ENCODE measurements around the gene TOMM40L. TPM values are rescaled to one million over a fixed set of nuclear protein-coding genes. Genes with fewer than 3 reads are reported as not detected.

TOMM40L gene
- total RNA-seq, 1 donor from 2014 or later, result 25.3 TPM

GRCh38 chr1:161200421-161200991 lies 25.4 kb upstream of the TOMM40L start:
- Mint-ChIP-seq H3K4me1 (ENCODE audit: low read depth) (peaks cover 67% of the 10 kb centered on the region), H3K36me3 (ENCODE audit: low read depth) (peaks cover 16% of the 10 kb centered on the region), H3K9me3 (no peaks in the 10 kb centered on the region), H3K4me3 (no peak overlapping the region), H3K27ac (peak overlapping the region; percentile 97), H3K27me3 (ENCODE audit: insufficient read depth) (no peaks in the 10 kb centered on the region)
- no peak for DNase-seq (ENCODE audit: low spot score)
- intact Hi-C loops (cut with micrococcal nuclease), result no loop called here

GRCh38 chr1:161200992-161201835 lies 24.6 kb upstream of the TOMM40L start:
- Mint-ChIP-seq H3K9me3 (no peaks in the 10 kb centered on the region), H3K27ac (peak overlapping the region; percentile 97), H3K36me3 (ENCODE audit: low read depth) (peaks cover 23% of the 10 kb centered on the region), H3K4me3 (peak overlapping the region; percentile 96), H3K4me1 (ENCODE audit: low read depth) (peaks cover 69% of the 10 kb centered on the region), H3K27me3 (ENCODE audit: insufficient read depth) (no peaks in the 10 kb centered on the region)
- DNase-seq (ENCODE audit: low spot score), result no peak
- intact Hi-C loops (cut with micrococcal nuclease), result no loop called here

- Mint-ChIP-seq H3K36me3 (ENCODE audit: low read depth) (peaks cover 27% of the 10 kb centered on the region), H3K27ac (peak within 1 kb of the TSS; percentile 97), H3K27me3 (ENCODE audit: insufficient read depth) (no peaks in the 10 kb centered on the region), H3K9me3 (no peaks in the 10 kb centered on the region), H3K4me3 (peak within 1 kb of the TSS; percentile 96), H3K4me1 (ENCODE audit: low read depth) (peaks cover 77% of the 10 kb centered on the region)
- DNase-seq (ENCODE audit: low spot score), result peak; percentile 93
- intact Hi-C loops (cut with micrococcal nuclease), result loop anchor here (1.0 to 2.0 kb wide), 7 partner anchors 10 to 112 kb away; partner anchors contain the start of genes NIT1, PFDN2, SDHC and UFC1
Measured at GRCh38 chr1:161201836-161202712, 23.8 kb upstream of the TOMM40L start, which contains the start of gene NDUFS2. TSS of gene NDUFS2 (plus strand) at chr1:161202367. CDS start at chr1:161202386, 19 bp downstream.

DNA sequence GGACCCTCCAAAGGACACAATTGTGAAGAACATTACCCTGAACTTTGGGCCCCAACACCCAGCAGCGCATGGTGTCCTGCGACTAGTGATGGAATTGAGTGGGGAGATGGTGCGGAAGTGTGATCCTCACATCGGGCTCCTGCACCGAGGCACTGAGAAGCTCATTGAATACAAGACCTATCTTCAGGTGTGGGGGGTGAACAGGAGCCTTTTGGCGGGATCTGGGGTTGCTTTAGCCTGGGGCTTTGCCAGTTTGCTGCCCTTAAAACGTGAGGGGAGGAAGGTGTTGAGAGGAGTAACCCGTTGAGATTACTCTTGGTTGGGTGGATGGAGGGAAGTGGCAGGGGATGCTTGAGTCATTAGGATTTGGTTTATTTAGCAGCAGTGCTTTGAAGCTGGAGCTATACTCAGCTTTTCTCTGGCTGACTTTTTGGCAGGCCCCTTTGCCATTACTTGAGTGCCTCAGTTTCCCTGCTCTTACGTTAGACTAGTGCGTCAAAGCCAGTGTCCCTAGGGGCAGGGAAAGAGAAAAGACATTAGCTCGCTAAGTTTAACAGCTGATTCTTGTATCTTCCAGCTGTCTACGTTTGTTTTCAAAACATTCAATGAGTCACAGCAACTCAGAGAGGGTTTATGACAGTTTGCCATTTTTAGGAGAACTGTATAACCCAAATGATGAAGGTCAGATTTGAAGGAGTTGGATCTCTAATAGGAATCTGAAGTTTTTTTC lies 19.3 kb upstream of the TOMM40L start:
- intact Hi-C loops (cut with micrococcal nuclease), result no loop called here

GRCh38 chr1:161207173-161207572 lies 18.7 kb upstream of the TOMM40L start:
- no peak overlapping the region for H3K4me3 Mint-ChIP-seq
- H3K27me3 Mint-ChIP-seq (ENCODE audit: insufficient read depth), result no peaks in the 10 kb centered on the region
- DNase-seq (ENCODE audit: low spot score), result no peak
- H3K4me1 Mint-ChIP-seq (ENCODE audit: low read depth), result peaks cover 49% of the 10 kb centered on the region
- intact Hi-C loops (cut with micrococcal nuclease), result no loop called here
- no peak overlapping the region for H3K27ac Mint-ChIP-seq
- H3K36me3 Mint-ChIP-seq (ENCODE audit: low read depth), result peaks cover 52% of the 10 kb centered on the region
- no peaks in the 10 kb centered on the region for H3K9me3 Mint-ChIP-seq

More for the DNA sequence above, 19.3 kb upstream of the TOMM40L start:
- Mint-ChIP-seq H3K36me3 (ENCODE audit: low read depth) (peaks cover 46% of the 10 kb centered on the region), H3K9me3 (no peaks in the 10 kb centered on the region), H3K27me3 (ENCODE audit: insufficient read depth) (no peaks in the 10 kb centered on the region), H3K4me3 (no peak overlapping the region), H3K27ac (no peak overlapping the region), H3K4me1 (ENCODE audit: low read depth) (peaks cover 54% of the 10 kb centered on the region)
- no peak for DNase-seq (ENCODE audit: low spot score)

DNA sequence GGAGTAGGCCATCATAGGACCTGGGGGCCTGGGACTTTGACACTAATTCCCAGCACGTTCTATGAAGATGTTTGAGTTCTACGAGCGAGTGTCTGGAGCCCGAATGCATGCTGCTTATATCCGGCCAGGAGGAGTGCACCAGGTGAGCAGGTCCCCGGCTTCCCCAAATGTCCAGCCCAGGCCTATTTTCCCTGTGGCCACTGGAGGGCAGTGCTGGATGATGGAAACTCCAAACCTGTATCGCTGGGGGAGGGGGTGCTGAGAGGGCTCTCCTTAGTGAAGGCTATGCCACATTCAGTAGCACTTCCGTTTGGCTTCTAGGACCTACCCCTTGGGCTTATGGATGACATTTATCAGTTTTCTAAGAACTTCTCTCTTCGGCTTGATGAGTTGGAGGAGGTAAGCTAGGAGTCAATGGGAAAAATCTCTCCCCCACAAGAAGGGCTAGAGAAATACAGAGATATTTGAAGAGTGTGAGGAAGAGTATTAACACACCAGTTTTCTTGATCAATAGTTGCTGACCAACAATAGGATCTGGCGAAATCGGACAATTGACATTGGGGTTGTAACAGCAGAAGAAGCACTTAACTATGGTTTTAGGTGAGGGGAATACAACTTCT lies 16.0 kb upstream of the TOMM40L start:
- Mint-ChIP-seq H3K4me3 (no peak overlapping the region), H3K27me3 (ENCODE audit: insufficient read depth) (no peaks in the 10 kb centered on the region), H3K27ac (peak overlapping the region; percentile 60), H3K4me1 (ENCODE audit: low read depth) (peaks cover 41% of the 10 kb centered on the region), H3K9me3 (no peaks in the 10 kb centered on the region), H3K36me3 (ENCODE audit: low read depth) (peaks cover 57% of the 10 kb centered on the region)
- intact Hi-C loops (cut with micrococcal nuclease), result loop anchor here (1.0 kb wide), 2 partner anchors 15 to 81 kb away; no protein-coding TSS in a partner anchor
- peak; percentile 62 for DNase-seq (ENCODE audit: low spot score)

DNA sequence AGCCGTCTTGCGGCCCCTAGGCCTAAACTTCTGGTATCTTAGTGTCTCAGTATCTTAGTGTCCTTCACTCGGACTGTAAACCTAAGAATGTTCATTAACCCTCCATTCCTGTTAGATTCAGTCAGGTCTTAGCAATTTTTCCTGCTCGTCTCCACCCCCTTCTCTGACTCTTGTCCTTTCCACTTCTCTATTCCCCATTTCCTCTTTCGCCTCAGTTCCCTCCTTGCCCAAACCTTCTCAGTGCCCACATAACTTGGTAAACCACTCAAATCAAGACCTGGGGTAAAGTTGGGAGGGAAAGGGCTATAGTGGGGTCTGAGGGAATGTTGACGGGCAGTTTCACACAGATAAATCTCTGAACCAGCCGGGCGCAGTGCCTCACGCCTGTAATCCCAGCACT lies 11.5 kb upstream of the TOMM40L start:
- no peaks in the 10 kb centered on the region for H3K9me3 Mint-ChIP-seq
- DNase-seq (ENCODE audit: low spot score), result no peak
- H3K36me3 Mint-ChIP-seq (ENCODE audit: low read depth), result peaks cover 41% of the 10 kb centered on the region
- no peak overlapping the region for H3K27ac Mint-ChIP-seq
- no peak overlapping the region for H3K4me3 Mint-ChIP-seq
- intact Hi-C loops (cut with micrococcal nuclease), result no loop called here
- H3K27me3 Mint-ChIP-seq (ENCODE audit: insufficient read depth), result no peaks in the 10 kb centered on the region
- peaks cover 49% of the 10 kb centered on the region for H3K4me1 Mint-ChIP-seq (ENCODE audit: low read depth)

GRCh38 chr1:161215076-161215475 lies 10.8 kb upstream of the TOMM40L start, which contains the start of gene FCER1G:
TSS of gene FCER1G (plus strand) at chr1:161215295. CDS start at chr1:161215322, 27 bp downstream.
- Mint-ChIP-seq H3K27ac (no peak within 1 kb of the TSS), H3K9me3 (no peaks in the 10 kb centered on the region), H3K36me3 (ENCODE audit: low read depth) (peaks cover 34% of the 10 kb centered on the region), H3K4me3 (peak within 1 kb of the TSS; percentile 43), H3K27me3 (ENCODE audit: insufficient read depth) (no peaks in the 10 kb centered on the region), H3K4me1 (ENCODE audit: low read depth) (peaks cover 42% of the 10 kb centered on the region)
- intact Hi-C loops (cut with micrococcal nuclease), result no loop called here
- no peak for DNase-seq (ENCODE audit: low spot score)

GRCh38 chr1:161216945-161217712 lies 8.7 kb upstream of the TOMM40L start:
- Mint-ChIP-seq H3K9me3 (no peaks in the 10 kb centered on the region), H3K36me3 (ENCODE audit: low read depth) (peaks cover 21% of the 10 kb centered on the region), H3K27me3 (ENCODE audit: insufficient read depth) (no peaks in the 10 kb centered on the region), H3K4me3 (no peak overlapping the region), H3K27ac (no peak overlapping the region), H3K4me1 (ENCODE audit: low read depth) (peaks cover 41% of the 10 kb centered on the region)
- intact Hi-C loops (cut with micrococcal nuclease), result no loop called here
- DNase-seq (ENCODE audit: low spot score), result no peak

- intact Hi-C loops (cut with micrococcal nuclease), result no loop called here
Measured at GRCh38 chr1:161217831-161218230, 8.0 kb upstream of the TOMM40L start.

GRCh38 chr1:161218301-161219077 lies 7.4 kb upstream of the TOMM40L start:
- peaks cover 14% of the 10 kb centered on the region for H3K36me3 Mint-ChIP-seq (ENCODE audit: low read depth)
- intact Hi-C loops (cut with micrococcal nuclease), result no loop called here
- H3K27me3 Mint-ChIP-seq (ENCODE audit: insufficient read depth), result peaks cover 2% of the 10 kb centered on the region
- no peaks in the 10 kb centered on the region for H3K9me3 Mint-ChIP-seq
- no peak overlapping the region for H3K4me3 Mint-ChIP-seq
- DNase-seq (ENCODE audit: low spot score), result no peak
- H3K4me1 Mint-ChIP-seq (ENCODE audit: low read depth), result peaks cover 41% of the 10 kb centered on the region
- H3K27ac Mint-ChIP-seq, result no peak overlapping the region

More at GRCh38 chr1:161217831-161218230, 8.0 kb upstream of the TOMM40L start:
- Mint-ChIP-seq H3K36me3 (ENCODE audit: low read depth) (peaks cover 19% of the 10 kb centered on the region), H3K4me3 (no peak overlapping the region), H3K27me3 (ENCODE audit: insufficient read depth) (no peaks in the 10 kb centered on the region), H3K4me1 (ENCODE audit: low read depth) (peaks cover 41% of the 10 kb centered on the region), H3K9me3 (no peaks in the 10 kb centered on the region), H3K27ac (no peak overlapping the region)
- no peak for DNase-seq (ENCODE audit: low spot score)
